Adipocyte (in vitro differentiated cells): ENCODE results near the gene ITPK1.

Experiments used
- DNase-seq: peaks from one replicate; pipeline ENCODE4 v3.0.0-alpha.2; 2015; ENCODE audit warnings: low read depth
- H3K27me3 ChIP-seq: replicated peaks from 2 replicates; pipeline ENCODE4 v1.7.0; 2013; ENCODE audit warnings: mild to moderate bottlenecking, low read length, moderate library complexity; ENCODE audit not compliant: control insufficient read depth, insufficient read depth
- H3K36me3 ChIP-seq: 2 replicates; pipeline ENCODE4 v1.7.0; 2013; ENCODE audit warnings: low read length, mild to moderate bottlenecking, moderate library complexity; ENCODE audit not compliant: control insufficient read depth, insufficient read depth, severe bottlenecking
- H3K4me1 ChIP-seq: 2 replicates; pipeline ENCODE4 v1.7.0; 2013; ENCODE audit warnings: mild to moderate bottlenecking, low read length, moderate library complexity; ENCODE audit not compliant: control insufficient read depth, insufficient read depth
- H3K4me3 ChIP-seq: 2 replicates; pipeline ENCODE4 v1.7.0; 2013; ENCODE audit warnings: mild to moderate bottlenecking, low read length, moderate library complexity
- H3K9ac ChIP-seq: 2 replicates; pipeline ENCODE4 v1.7.0; 2013; ENCODE audit warnings: mild to moderate bottlenecking, low read length, moderate library complexity
- H3K9me3 ChIP-seq: 2 replicates; pipeline ENCODE4 v1.7.0; 2013; ENCODE audit warnings: mild to moderate bottlenecking, low read length, moderate library complexity; ENCODE audit not compliant: control insufficient read depth

The ITPK1 gene

GRCh38 chr14:93090826-93091555 lies 24.7 kb downstream of the ITPK1 start:
- Histone ChIP-seq H3K9me3 (no peaks in the 10 kb centered on the region), H3K36me3 (no peaks in the 10 kb centered on the region), H3K9ac (peak overlapping the region; percentile 9), H3K4me3 (no peak overlapping the region), H3K4me1 (peaks cover 15% of the 10 kb centered on the region), H3K27me3 (no peaks in the 10 kb centered on the region)
- DNase-seq, result peak; percentile 20

- no peaks in the 10 kb centered on the region for H3K27me3 ChIP-seq
- no peak overlapping the region for H3K9ac ChIP-seq
- H3K4me1 ChIP-seq, result peaks cover 15% of the 10 kb centered on the region
- H3K4me3 ChIP-seq, result no peak overlapping the region
- H3K36me3 ChIP-seq, result no peaks in the 10 kb centered on the region
- H3K9me3 ChIP-seq, result no peaks in the 10 kb centered on the region
- no peak for DNase-seq
These were observed 26.0 kb downstream of the ITPK1 start for GRCh38 chr14:93089521-93090269.

GRCh38 chr14:93086441-93087055 lies 29.2 kb downstream of the ITPK1 start:
- Histone ChIP-seq H3K27me3 (no peaks in the 10 kb centered on the region), H3K4me1 (peaks cover 30% of the 10 kb centered on the region), H3K36me3 (no peaks in the 10 kb centered on the region), H3K9ac (no peak overlapping the region), H3K9me3 (no peaks in the 10 kb centered on the region), H3K4me3 (no peak overlapping the region)
- no peak for DNase-seq

GRCh38 chr14:93085911-93086310 lies 29.8 kb downstream of the ITPK1 start:
- no peak overlapping the region for H3K4me3 ChIP-seq
- H3K27me3 ChIP-seq, result no peaks in the 10 kb centered on the region
- DNase-seq, result peak; percentile 21
- no peak overlapping the region for H3K9ac ChIP-seq
- no peaks in the 10 kb centered on the region for H3K36me3 ChIP-seq
- no peaks in the 10 kb centered on the region for H3K9me3 ChIP-seq
- H3K4me1 ChIP-seq, result peaks cover 24% of the 10 kb centered on the region

- no peaks in the 10 kb centered on the region for H3K9me3 ChIP-seq
- DNase-seq, result no peak
- H3K4me3 ChIP-seq, result no peak overlapping the region
- H3K36me3 ChIP-seq, result no peaks in the 10 kb centered on the region
- H3K27me3 ChIP-seq, result no peaks in the 10 kb centered on the region
- peaks cover 22% of the 10 kb centered on the region for H3K4me1 ChIP-seq
- H3K9ac ChIP-seq, result no peak overlapping the region
These were observed 30.6 kb downstream of the ITPK1 start for GRCh38 chr14:93084866-93085857.

GRCh38 chr14:93084402-93084801 lies 31.3 kb downstream of the ITPK1 start:
- Histone ChIP-seq H3K4me1 (peaks cover 26% of the 10 kb centered on the region), H3K4me3 (no peak overlapping the region), H3K27me3 (no peaks in the 10 kb centered on the region), H3K9ac (no peak overlapping the region), H3K9me3 (no peaks in the 10 kb centered on the region), H3K36me3 (no peaks in the 10 kb centered on the region)
- no peak for DNase-seq

- peaks cover 27% of the 10 kb centered on the region for H3K4me1 ChIP-seq
- H3K4me3 ChIP-seq, result no peak overlapping the region
- DNase-seq, result no peak
- no peaks in the 10 kb centered on the region for H3K9me3 ChIP-seq
- no peaks in the 10 kb centered on the region for H3K27me3 ChIP-seq
- no peak overlapping the region for H3K9ac ChIP-seq
- H3K36me3 ChIP-seq, result no peaks in the 10 kb centered on the region
These were observed 31.8 kb downstream of the ITPK1 start for GRCh38 chr14:93083917-93084316.

- H3K27me3 ChIP-seq, result no peaks in the 10 kb centered on the region
- DNase-seq, result no peak
- no peaks in the 10 kb centered on the region for H3K36me3 ChIP-seq
- H3K9ac ChIP-seq, result peak overlapping the region; percentile 54
- H3K4me3 ChIP-seq, result no peak overlapping the region
- H3K9me3 ChIP-seq, result no peaks in the 10 kb centered on the region
- peaks cover 38% of the 10 kb centered on the region for H3K4me1 ChIP-seq
These were observed 33.1 kb downstream of the ITPK1 start for GRCh38 chr14:93082576-93083001.

- no peak for DNase-seq
- peaks cover 38% of the 10 kb centered on the region for H3K4me1 ChIP-seq
- no peak overlapping the region for H3K4me3 ChIP-seq
- peak overlapping the region; percentile 54 for H3K9ac ChIP-seq
- H3K36me3 ChIP-seq, result no peaks in the 10 kb centered on the region
- no peaks in the 10 kb centered on the region for H3K9me3 ChIP-seq
- no peaks in the 10 kb centered on the region for H3K27me3 ChIP-seq
These were observed 33.7 kb downstream of the ITPK1 start for GRCh38 chr14:93081876-93082570.

GRCh38 chr14:93079865-93080403 lies 35.8 kb downstream of the ITPK1 start:
- no peak overlapping the region for H3K4me3 ChIP-seq
- no peaks in the 10 kb centered on the region for H3K27me3 ChIP-seq
- no peaks in the 10 kb centered on the region for H3K9me3 ChIP-seq
- H3K36me3 ChIP-seq, result no peaks in the 10 kb centered on the region
- H3K4me1 ChIP-seq, result peaks cover 38% of the 10 kb centered on the region
- DNase-seq, result no peak
- H3K9ac ChIP-seq, result peak overlapping the region; percentile 65
